Liver (tissue), 9 donors: ENCODE measurements around the gene FNBP1L. TPM values are rescaled to one million over a fixed set of nuclear protein-coding genes. Genes with fewer than 3 reads are reported as not detected.

Experiments used
- DNase-seq: peaks from one replicate; pipeline ENCODE4 v3.0.0-alpha.2; 2017; ENCODE audit warnings: low spot score
- H3K27ac ChIP-seq, 2 donors: one replicate each; pipeline ENCODE4 v1.7.0; 2013; ENCODE audit warnings: inconsistent platforms in 2 of 2, low read length in 2 of 2, control low read depth in 1 of 2, low read depth in 1 of 2, mild to moderate bottlenecking in 1 of 2
- H3K27me3 ChIP-seq, 4 donors: one replicate each; pipeline versions ENCODE4 v1.6.1 to v1.7.0; 2013; ENCODE audit warnings: low read length in 3 of 4, inconsistent platforms in 1 of 4, mild to moderate bottlenecking in 1 of 4, moderate library complexity in 1 of 4; ENCODE audit not compliant: control insufficient read depth in 4 of 4, insufficient read depth in 4 of 4
- H3K36me3 ChIP-seq, 4 donors: one replicate each; pipeline versions ENCODE4 v1.6.1 to v1.7.0; 2013; ENCODE audit warnings: low read length in 3 of 4, mild to moderate bottlenecking in 3 of 4, low read depth in 1 of 4, moderate library complexity in 1 of 4; ENCODE audit not compliant: control insufficient read depth in 4 of 4, insufficient read depth in 3 of 4
- H3K4me1 ChIP-seq, 4 donors: one replicate each; pipeline versions ENCODE4 v1.6.1 to v1.7.0; 2013; ENCODE audit warnings: low read length in 3 of 4, mild to moderate bottlenecking in 3 of 4, moderate library complexity in 1 of 4; ENCODE audit not compliant: control insufficient read depth in 4 of 4, insufficient read depth in 4 of 4
- H3K4me3 ChIP-seq, 3 donors: one replicate each; pipeline versions ENCODE4 v1.6.1 to v1.7.0; 2013; ENCODE audit warnings: low read length in 3 of 3, control low read depth in 1 of 3, low read depth in 1 of 3, mild to moderate bottlenecking in 1 of 3
- H3K9ac ChIP-seq, 2 donors: one replicate each; pipeline ENCODE4 v1.7.0; 2013; ENCODE audit warnings: low read length in 2 of 2, mild to moderate bottlenecking in 2 of 2, moderate library complexity in 2 of 2, control low read depth in 1 of 2, low read depth in 1 of 2
- H3K9me3 ChIP-seq, 4 donors: one replicate each; pipeline versions ENCODE4 v1.6.1 to v1.7.0; 2013; ENCODE audit warnings: low read length in 3 of 4; ENCODE audit not compliant: control insufficient read depth in 4 of 4
- CTCF ChIP-seq: fragments of 150-350 bp; IDR thresholded peaks from 2 replicates; pipeline ENCODE4 v1.5.1; 2017; ENCODE audit warnings: improper control_type of control experiment, low read depth, low read length; ENCODE audit not compliant: missing input control
- EGR1 ChIP-seq, 2 donors: IDR thresholded peaks; 2 replicates each; pipeline ENCODE4 v1.6.1; 2016 to 2018; ENCODE audit warnings: antibody characterized with exemption in 2 of 2, low read depth in 2 of 2
- FOXA1 ChIP-seq: IDR thresholded peaks from 2 replicates; pipeline ENCODE4 v1.6.1; 2016; ENCODE audit warnings: antibody characterized with exemption
- FOXA2 ChIP-seq: IDR thresholded peaks from 2 replicates; pipeline ENCODE4 v1.6.1; 2016; ENCODE audit warnings: antibody characterized with exemption
- HNF4A ChIP-seq, 2 donors: conservative IDR thresholded peaks; 2 replicates each; pipeline ENCODE4 v1.6.1; 2016; ENCODE audit warnings: antibody characterized with exemption in 2 of 2, mild to moderate bottlenecking in 2 of 2
- HNF4G ChIP-seq: IDR thresholded peaks from 2 replicates; pipeline ENCODE4 v1.6.1; 2016; ENCODE audit warnings: antibody characterized with exemption
- JUND ChIP-seq, 2 donors: IDR thresholded peaks; 2 replicates each; pipeline ENCODE4 v1.6.1; 2016; ENCODE audit warnings: antibody characterized with exemption in 2 of 2
- NR2F2 ChIP-seq: IDR thresholded peaks from 2 replicates; pipeline ENCODE4 v1.6.1; 2016; ENCODE audit warnings: antibody characterized with exemption
- RAD21 ChIP-seq, 2 donors: IDR thresholded peaks; 2 replicates each; pipeline ENCODE4 v1.6.1; 2016; ENCODE audit warnings: antibody characterized with exemption in 2 of 2, mild to moderate bottlenecking in 2 of 2
- REST ChIP-seq: IDR thresholded peaks from 2 replicates; pipeline ENCODE4 v1.6.1; 2016; ENCODE audit warnings: antibody characterized with exemption, mild to moderate bottlenecking
- RXRA ChIP-seq, 2 donors: IDR thresholded peaks; 2 replicates each; pipeline ENCODE4 v1.6.1; 2017 to 2018; ENCODE audit warnings: antibody characterized with exemption in 2 of 2, mild to moderate bottlenecking in 1 of 2
- SP1 ChIP-seq: IDR thresholded peaks from 2 replicates; pipeline ENCODE4 v1.6.1; 2018; ENCODE audit warnings: antibody characterized with exemption, mild to moderate bottlenecking
- TAF1 ChIP-seq: conservative IDR thresholded peaks from 2 replicates; pipeline ENCODE4 v1.6.1; 2016; ENCODE audit warnings: antibody characterized with exemption, mild to moderate bottlenecking
- YY1 ChIP-seq: IDR thresholded peaks from 2 replicates; pipeline ENCODE4 v1.6.1; 2016; ENCODE audit warnings: antibody characterized with exemption, mild to moderate bottlenecking
- WGBS: extraction: QIAGEN DNeasy Blood & Tissue Kit; methylation state at CpG from one replicate; pipeline ENCODE4 v1.1.7; 2013; 5-methylcytosine and 5-hydroxymethylcytosine counted together
- polyA plus RNA-seq, 2 donors: library from polyadenylated mRNA; stranded (reverse) in 1 of 2; unstranded in 1 of 2; fragments of 200-250 nt in 1 of 2; fragments of >200 nt in 1 of 2; fragmentation: Nextera tagmentation in 1 of 2; extraction: Ambion mirVana in 1 of 2; gene quantifications; one replicate each; pipeline versions ENCODE4 v1.2.1 to v1.2.3, GENCODE V29; 2013 to 2015
- total RNA-seq, 2 donors: library from RNA; depleted of rRNA; stranded (reverse); fragments of >200 nt; gene quantifications; one replicate each; pipeline ENCODE4 v1.2.3, GENCODE V29; 2014
- TF ChIP-seq, protein P1 (sequence below): IDR thresholded peaks from 2 replicates; pipeline ENCODE4 v1.6.1; 2016; ENCODE audit warnings: antibody characterized with exemption
- TF ChIP-seq, protein P2 (sequence below): IDR thresholded peaks from 2 replicates; pipeline ENCODE4 v1.6.1; 2016; ENCODE audit warnings: antibody characterized with exemption
- TF ChIP-seq, protein P3 (sequence below): IDR thresholded peaks from 2 replicates; pipeline ENCODE4 v1.6.1; 2016; ENCODE audit warnings: antibody characterized with exemption
- donor health status: healthy.
- donor health status: healthy.
- donor health status: healthy.
- donor health status: healthy.
- donor health status: healthy.

Gene FNBP1L
- total and polyA plus RNA-seq, 4 donors, result 5.3 to 13.5 (median 8.9) TPM

DNA sequence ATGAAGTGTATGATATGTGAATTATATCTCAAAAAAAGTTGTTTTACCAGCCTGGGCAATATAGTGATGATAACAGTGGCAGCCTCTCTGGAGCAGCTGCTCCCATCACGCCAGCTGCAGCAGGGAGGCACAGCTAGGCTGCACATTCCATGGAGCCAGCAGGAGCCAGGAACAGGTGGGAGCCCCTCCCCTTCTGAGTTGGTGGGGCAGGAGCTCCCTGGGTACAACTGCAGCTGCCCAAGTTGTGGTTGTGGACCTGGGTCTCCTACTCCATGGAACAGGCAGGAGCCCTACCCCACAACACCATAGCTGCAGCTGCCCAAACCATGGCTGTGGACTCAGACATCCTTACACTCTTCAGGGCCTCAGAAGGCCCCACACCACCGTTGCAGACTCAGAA, 21.7 kb upstream of the FNBP1L start:
- H3K27me3 ChIP-seq, result no peaks in the 10 kb centered on the region
- H3K4me3 ChIP-seq, result no peak overlapping the region
- 84% methylated on average over 2 of the region's 2 CpGs for WGBS
- no peaks in the 10 kb centered on the region for H3K36me3 ChIP-seq
- H3K9ac ChIP-seq, result no peak overlapping the region
- no peak for DNase-seq
- no peak for TF ChIP-seq JUND (IDR thresholded peaks at IDR 0.05)
- TF ChIP-seq EGR1 (IDR thresholded peaks at IDR 0.05; ENCODE audit: low read depth in 2 of 2), result no peak
- no peak for TF ChIP-seq TAF1
- TF ChIP-seq FOXA2, result no peak
- TF ChIP-seq, protein P1, sequence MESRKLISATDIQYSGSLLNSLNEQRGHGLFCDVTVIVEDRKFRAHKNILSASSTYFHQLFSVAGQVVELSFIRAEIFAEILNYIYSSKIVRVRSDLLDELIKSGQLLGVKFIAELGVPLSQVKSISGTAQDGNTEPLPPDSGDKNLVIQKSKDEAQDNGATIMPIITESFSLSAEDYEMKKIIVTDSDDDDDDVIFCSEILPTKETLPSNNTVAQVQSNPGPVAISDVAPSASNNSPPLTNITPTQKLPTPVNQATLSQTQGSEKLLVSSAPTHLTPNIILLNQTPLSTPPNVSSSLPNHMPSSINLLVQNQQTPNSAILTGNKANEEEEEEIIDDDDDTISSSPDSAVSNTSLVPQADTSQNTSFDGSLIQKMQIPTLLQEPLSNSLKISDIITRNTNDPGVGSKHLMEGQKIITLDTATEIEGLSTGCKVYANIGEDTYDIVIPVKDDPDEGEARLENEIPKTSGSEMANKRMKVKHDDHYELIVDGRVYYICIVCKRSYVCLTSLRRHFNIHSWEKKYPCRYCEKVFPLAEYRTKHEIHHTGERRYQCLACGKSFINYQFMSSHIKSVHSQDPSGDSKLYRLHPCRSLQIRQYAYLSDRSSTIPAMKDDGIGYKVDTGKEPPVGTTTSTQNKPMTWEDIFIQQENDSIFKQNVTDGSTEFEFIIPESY, result no peak
- TF ChIP-seq NR2F2, result no peak
- no peaks in the 10 kb centered on the region for H3K4me1 ChIP-seq
- no peaks in the 10 kb centered on the region for H3K9me3 ChIP-seq
- no peak overlapping the region for H3K27ac ChIP-seq

- no peak overlapping the region for H3K9ac ChIP-seq
These were observed 20.3 kb upstream of the FNBP1L start for GRCh38 chr1:93427656-93428055.

GRCh38 chr1:93433407-93433961, 14.4 kb upstream of the FNBP1L start:
- Histone ChIP-seq H3K4me1 (peaks cover 0 to 6% (median 3%) of the 10 kb centered on the region in 4 donors), H3K27me3 (no peaks in the 10 kb centered on the region), H3K27ac (no peak overlapping the region), H3K9ac (no peak overlapping the region), H3K4me3 (no peak overlapping the region), H3K36me3 (no peaks in the 10 kb centered on the region), H3K9me3 (no peaks in the 10 kb centered on the region)
- 34% methylated on average over 5 of the region's 5 CpGs for WGBS
- DNase-seq, result no peak
- TF ChIP-seq, protein P1, result no peak
- TF ChIP-seq, protein P2, sequence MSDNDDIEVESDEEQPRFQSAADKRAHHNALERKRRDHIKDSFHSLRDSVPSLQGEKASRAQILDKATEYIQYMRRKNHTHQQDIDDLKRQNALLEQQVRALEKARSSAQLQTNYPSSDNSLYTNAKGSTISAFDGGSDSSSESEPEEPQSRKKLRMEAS, result peak; percentile 85
- peak; percentile 48 to 59 for TF ChIP-seq JUND (IDR thresholded peaks at IDR 0.05)
- no peak for TF ChIP-seq HNF4G
- TF ChIP-seq REST, result peak; percentile 22
- TF ChIP-seq, protein P3, sequence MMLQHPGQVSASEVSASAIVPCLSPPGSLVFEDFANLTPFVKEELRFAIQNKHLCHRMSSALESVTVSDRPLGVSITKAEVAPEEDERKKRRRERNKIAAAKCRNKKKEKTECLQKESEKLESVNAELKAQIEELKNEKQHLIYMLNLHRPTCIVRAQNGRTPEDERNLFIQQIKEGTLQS, result peak; percentile 44
- TF ChIP-seq FOXA1, result no peak
- TF ChIP-seq YY1, result peak; percentile 34
- peak; percentile 48 to 75 for TF ChIP-seq RAD21 (IDR thresholded peaks at IDR 0.05)
- TF ChIP-seq CTCF, result peak; percentile 39
- TF ChIP-seq HNF4A (conservative IDR thresholded peaks at IDR 0.05), result peak; percentile 35 to 37
- TF ChIP-seq SP1, result peak; percentile 66
- TF ChIP-seq RXRA (IDR thresholded peaks at IDR 0.05), result peak; percentile 62 to 71
- peak; percentile 49 to 75 for TF ChIP-seq EGR1 (IDR thresholded peaks at IDR 0.05; ENCODE audit: low read depth in 2 of 2)

More at GRCh38 chr1:93427656-93428055, 20.3 kb upstream of the FNBP1L start:
- WGBS, result 97% methylated on average over 3 of the region's 3 CpGs
- Histone ChIP-seq H3K4me3 (no peak overlapping the region), H3K27me3 (no peaks in the 10 kb centered on the region), H3K9me3 (no peaks in the 10 kb centered on the region), H3K27ac (no peak overlapping the region), H3K4me1 (no peaks in the 10 kb centered on the region), H3K36me3 (no peaks in the 10 kb centered on the region)
- no peak for DNase-seq
- no peak for TF ChIP-seq TAF1
- TF ChIP-seq HNF4G, result no peak
- TF ChIP-seq FOXA2, result no peak
- TF ChIP-seq SP1, result no peak
